ENCODE results near the gene CRACDL.

CRACDL gene

DNA sequence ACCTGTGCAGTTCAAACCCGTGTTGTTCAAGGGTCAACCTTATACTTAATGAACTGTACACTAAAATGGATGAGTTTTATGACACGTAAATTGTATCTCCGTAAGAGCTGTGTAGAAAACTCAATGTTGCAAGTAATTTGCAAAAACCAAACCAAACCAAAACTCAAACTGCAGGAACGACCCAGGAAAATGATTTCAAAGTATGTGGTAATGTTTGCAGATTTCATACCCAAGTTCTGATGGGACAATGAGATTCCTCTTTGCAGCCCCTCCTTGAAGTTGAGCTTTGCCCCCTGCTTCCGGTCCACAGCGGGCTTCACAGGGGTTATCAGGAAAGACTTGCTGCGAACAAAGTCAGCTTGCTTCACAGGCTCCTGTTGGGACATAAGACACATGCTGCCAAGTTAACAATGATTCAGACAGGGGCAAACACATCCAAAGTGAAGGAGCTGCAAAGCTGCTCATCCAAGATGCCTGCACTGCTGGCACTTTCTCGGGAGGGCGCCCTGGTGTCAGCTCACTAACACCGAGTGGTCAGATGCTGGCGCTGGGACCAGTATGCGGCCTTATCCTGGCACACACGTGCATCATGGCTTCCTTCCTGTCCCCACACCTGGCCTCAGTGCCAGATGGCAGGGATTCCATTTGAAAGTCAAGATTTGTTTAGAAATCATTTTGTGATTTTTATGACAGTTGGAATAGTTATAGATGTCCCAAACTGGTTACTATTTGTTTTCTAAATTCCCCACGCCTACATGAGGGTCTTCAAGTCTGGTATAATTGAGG lies 139.9 kb downstream of the CRACDL start:
- Histone ChIP-seq H3K27ac (ENCODE audit: insufficient read depth, low read depth, low read length, poor library complexity, severe bottlenecking) (no peak overlapping the region), H3K27me3 (ENCODE audit: control insufficient read depth, insufficient read depth, low read length, poor library complexity, severe bottlenecking) (no peaks in the 10 kb centered on the region), H3K9me3 (ENCODE audit: control insufficient read depth, low read length) (no peaks in the 10 kb centered on the region), H3K4me3 (ENCODE audit: insufficient read depth, low read depth, low read length) (no peak overlapping the region), H3K36me3 (ENCODE audit: control insufficient read depth, insufficient read depth, low read length) (no peaks in the 10 kb centered on the region), H3K4me1 (ENCODE audit: control insufficient read depth, insufficient read depth, low read length) (no peaks in the 10 kb centered on the region)
- 87 to 90% methylated on average over 14 of the region's 14 CpGs for WGBS, 2 experiments

DNA sequence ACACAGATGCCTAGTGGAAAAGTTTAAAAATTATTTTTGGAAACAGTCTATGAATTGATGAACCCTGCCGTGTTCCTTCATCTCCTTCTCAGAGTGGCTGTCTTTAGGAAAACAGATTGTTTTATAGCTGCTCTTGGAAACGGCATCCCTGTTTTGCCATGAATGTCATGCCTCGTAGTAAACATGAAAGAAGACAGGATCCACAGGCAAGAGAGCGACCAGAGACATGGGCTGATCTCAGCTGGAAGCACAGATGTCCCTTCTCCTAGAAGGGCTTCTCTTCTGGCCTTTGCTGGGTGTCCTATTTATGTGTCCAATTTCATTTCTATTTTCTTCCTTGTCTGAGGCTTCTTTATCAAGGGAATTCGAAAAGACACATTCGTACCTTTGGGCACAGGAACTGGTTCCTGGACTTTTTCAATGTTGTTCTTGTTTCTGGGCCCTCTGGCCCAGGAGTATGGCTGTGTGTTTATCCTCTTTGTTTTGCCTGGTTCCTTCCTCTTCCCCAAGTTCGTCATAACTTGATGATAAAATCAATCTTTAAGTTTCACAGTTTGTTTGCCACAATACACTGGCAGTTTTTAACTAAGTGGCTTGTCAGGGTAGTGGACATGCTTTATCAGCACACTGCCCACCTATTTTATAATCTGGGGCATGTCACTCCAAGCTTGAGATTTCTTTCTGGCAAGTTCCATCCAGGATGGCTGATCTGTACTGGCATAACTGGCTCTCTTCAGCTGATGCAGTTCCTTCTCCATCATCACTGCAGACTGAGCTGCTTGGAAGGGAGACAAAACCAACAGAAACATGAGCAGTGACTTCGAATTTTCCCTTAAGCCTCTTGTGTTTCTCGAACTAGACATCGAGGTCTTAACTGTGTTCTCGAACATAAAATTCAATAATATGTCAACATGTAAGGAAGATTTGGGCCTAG lies 141.9 kb downstream of the CRACDL start:
- no peaks in the 10 kb centered on the region for H3K36me3 ChIP-seq (ENCODE audit: control insufficient read depth, insufficient read depth, low read length)
- H3K4me1 ChIP-seq (ENCODE audit: control insufficient read depth, insufficient read depth, low read length) = no peaks in the 10 kb centered on the region
- WGBS, 2 experiments = 92 to 93% methylated on average over 11 of the region's 11 CpGs
- no peaks in the 10 kb centered on the region for H3K9me3 ChIP-seq (ENCODE audit: control insufficient read depth, low read length)
- H3K4me3 ChIP-seq (ENCODE audit: insufficient read depth, low read depth, low read length) = no peak overlapping the region
- H3K27me3 ChIP-seq (ENCODE audit: control insufficient read depth, insufficient read depth, low read length, poor library complexity, severe bottlenecking) = no peaks in the 10 kb centered on the region
- no peak overlapping the region for H3K27ac ChIP-seq (ENCODE audit: insufficient read depth, low read depth, low read length, poor library complexity, severe bottlenecking)

GRCh38 chr2:98793275-98793674 lies 142.8 kb downstream of the CRACDL start:
- Histone ChIP-seq H3K4me1 (ENCODE audit: control insufficient read depth, insufficient read depth, low read length) (no peaks in the 10 kb centered on the region), H3K36me3 (ENCODE audit: control insufficient read depth, insufficient read depth, low read length) (no peaks in the 10 kb centered on the region), H3K9me3 (ENCODE audit: control insufficient read depth, low read length) (no peaks in the 10 kb centered on the region), H3K4me3 (ENCODE audit: insufficient read depth, low read depth, low read length) (no peak overlapping the region), H3K27ac (ENCODE audit: insufficient read depth, low read depth, low read length, poor library complexity, severe bottlenecking) (no peak overlapping the region), H3K27me3 (ENCODE audit: control insufficient read depth, insufficient read depth, low read length, poor library complexity, severe bottlenecking) (no peaks in the 10 kb centered on the region)
- WGBS, 2 experiments = 92 to 97% methylated on average over 2 to 4 of the region's 5 CpGs

DNA sequence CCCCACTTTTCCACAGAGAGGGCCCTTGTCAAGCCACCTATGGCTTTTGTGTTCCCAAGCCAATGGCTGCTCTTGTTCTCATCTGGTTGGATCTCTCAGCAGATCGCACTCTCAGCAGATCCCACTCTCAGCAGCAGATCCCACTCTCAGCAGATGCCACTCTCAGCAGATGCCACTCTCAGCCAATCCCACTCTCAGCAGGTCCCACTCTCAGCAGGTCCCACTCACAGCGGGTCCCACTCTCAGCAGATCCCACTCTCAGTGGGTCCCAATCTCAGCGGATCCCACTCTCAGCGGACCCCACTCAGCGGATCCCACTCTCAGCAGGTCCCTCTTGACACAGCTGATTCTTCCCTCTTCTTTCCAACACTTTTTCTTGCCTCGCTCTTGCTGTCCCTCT lies 145.8 kb downstream of the CRACDL start:
- Histone ChIP-seq H3K4me1 (ENCODE audit: control insufficient read depth, insufficient read depth, low read length) (no peaks in the 10 kb centered on the region), H3K36me3 (ENCODE audit: control insufficient read depth, insufficient read depth, low read length) (no peaks in the 10 kb centered on the region), H3K4me3 (ENCODE audit: insufficient read depth, low read depth, low read length) (no peak overlapping the region), H3K9me3 (ENCODE audit: control insufficient read depth, low read length) (no peaks in the 10 kb centered on the region), H3K27ac (ENCODE audit: insufficient read depth, low read depth, low read length, poor library complexity, severe bottlenecking) (no peak overlapping the region), H3K27me3 (ENCODE audit: control insufficient read depth, insufficient read depth, low read length, poor library complexity, severe bottlenecking) (no peaks in the 10 kb centered on the region)
- WGBS, 2 experiments = 93 to 94% methylated on average over 6 of the region's 6 CpGs

GRCh38 chr2:98787700-98788099 lies 148.3 kb downstream of the CRACDL start:
- 90 to 92% methylated on average over 8 of the region's 8 CpGs for WGBS, 2 experiments
- H3K4me1 ChIP-seq (ENCODE audit: control insufficient read depth, insufficient read depth, low read length) = no peaks in the 10 kb centered on the region
- no peaks in the 10 kb centered on the region for H3K27me3 ChIP-seq (ENCODE audit: control insufficient read depth, insufficient read depth, low read length, poor library complexity, severe bottlenecking)
- H3K27ac ChIP-seq (ENCODE audit: insufficient read depth, low read depth, low read length, poor library complexity, severe bottlenecking) = no peak overlapping the region
- no peaks in the 10 kb centered on the region for H3K9me3 ChIP-seq (ENCODE audit: control insufficient read depth, low read length)
- H3K4me3 ChIP-seq (ENCODE audit: insufficient read depth, low read depth, low read length) = no peak overlapping the region
- H3K36me3 ChIP-seq (ENCODE audit: control insufficient read depth, insufficient read depth, low read length) = no peaks in the 10 kb centered on the region

DNA sequence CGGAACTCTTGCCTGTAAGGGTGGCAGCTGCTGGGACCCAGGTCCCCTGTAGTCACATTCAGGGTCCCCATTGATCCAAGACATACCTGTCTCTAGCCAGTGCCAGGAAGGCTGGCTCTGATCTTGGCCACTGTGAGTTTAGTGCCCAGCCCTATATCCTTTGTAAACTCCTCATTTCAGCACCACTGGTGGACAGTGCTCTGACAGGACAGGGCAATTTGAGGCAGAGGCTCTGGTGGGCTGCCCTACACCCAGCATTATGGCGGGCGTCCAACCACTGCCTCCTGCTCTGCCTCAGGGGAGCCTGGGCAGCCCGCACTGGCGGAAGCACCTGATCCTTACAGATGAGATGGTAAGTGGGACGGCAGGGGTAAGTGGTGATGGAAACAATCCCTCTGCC lies 149.8 kb downstream of the CRACDL start:
- no peaks in the 10 kb centered on the region for H3K9me3 ChIP-seq (ENCODE audit: control insufficient read depth, low read length)
- H3K36me3 ChIP-seq (ENCODE audit: control insufficient read depth, insufficient read depth, low read length) = no peaks in the 10 kb centered on the region
- WGBS, 2 experiments = 91 to 95% methylated on average over 6 of the region's 6 CpGs
- H3K4me3 ChIP-seq (ENCODE audit: insufficient read depth, low read depth, low read length) = no peak overlapping the region
- H3K4me1 ChIP-seq (ENCODE audit: control insufficient read depth, insufficient read depth, low read length) = no peaks in the 10 kb centered on the region
- H3K27ac ChIP-seq (ENCODE audit: insufficient read depth, low read depth, low read length, poor library complexity, severe bottlenecking) = no peak overlapping the region
- H3K27me3 ChIP-seq (ENCODE audit: control insufficient read depth, insufficient read depth, low read length, poor library complexity, severe bottlenecking) = no peaks in the 10 kb centered on the region

DNA sequence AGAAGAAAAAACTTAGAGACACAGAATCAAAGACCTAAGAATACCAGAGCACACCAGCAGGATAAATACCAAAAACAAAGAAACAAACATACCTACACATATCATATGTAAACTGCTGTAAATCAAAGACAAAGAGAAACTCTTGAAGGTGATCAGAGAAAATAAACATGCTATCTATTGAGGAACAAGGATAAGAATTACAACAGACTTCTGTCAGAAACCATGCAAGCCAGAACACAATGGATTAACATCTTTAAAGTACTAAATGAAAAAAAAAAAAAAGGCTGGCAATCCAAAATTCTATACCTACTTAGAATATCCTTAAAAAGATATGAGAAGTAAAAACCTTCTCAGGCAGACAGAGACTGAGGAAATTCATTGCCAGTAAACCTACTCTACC lies 153.5 kb downstream of the CRACDL start:
- H3K4me1 ChIP-seq (ENCODE audit: control insufficient read depth, insufficient read depth, low read length) = no peaks in the 10 kb centered on the region
- no peaks in the 10 kb centered on the region for H3K9me3 ChIP-seq (ENCODE audit: control insufficient read depth, low read length)
- no peaks in the 10 kb centered on the region for H3K27me3 ChIP-seq (ENCODE audit: control insufficient read depth, insufficient read depth, low read length, poor library complexity, severe bottlenecking)
- no peak overlapping the region for H3K4me3 ChIP-seq (ENCODE audit: insufficient read depth, low read depth, low read length)
- no peak overlapping the region for H3K27ac ChIP-seq (ENCODE audit: insufficient read depth, low read depth, low read length, poor library complexity, severe bottlenecking)
- H3K36me3 ChIP-seq (ENCODE audit: control insufficient read depth, insufficient read depth, low read length) = no peaks in the 10 kb centered on the region

DNA sequence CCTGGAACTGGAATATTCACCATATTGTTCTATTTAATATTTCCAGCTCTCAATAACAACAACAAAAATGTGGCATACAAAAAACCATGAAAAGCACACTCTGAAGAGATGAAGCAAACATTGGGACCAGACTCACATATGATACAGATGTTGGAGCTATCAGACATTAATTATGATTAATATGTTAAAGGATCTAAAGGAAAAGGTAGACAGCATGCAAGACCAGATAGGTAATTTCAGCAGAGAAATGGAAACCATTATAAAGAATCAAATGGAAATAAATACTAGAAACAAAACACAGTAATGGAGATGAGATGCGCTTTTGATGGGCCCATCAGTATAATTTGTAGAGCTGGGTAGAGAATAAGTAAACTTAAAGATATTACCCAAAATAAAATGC lies 154.2 kb downstream of the CRACDL start:
- no peaks in the 10 kb centered on the region for H3K36me3 ChIP-seq (ENCODE audit: control insufficient read depth, insufficient read depth, low read length)
- WGBS, 2 experiments = no CpG with 5 or more reads among the region's 1 CpG

DNA sequence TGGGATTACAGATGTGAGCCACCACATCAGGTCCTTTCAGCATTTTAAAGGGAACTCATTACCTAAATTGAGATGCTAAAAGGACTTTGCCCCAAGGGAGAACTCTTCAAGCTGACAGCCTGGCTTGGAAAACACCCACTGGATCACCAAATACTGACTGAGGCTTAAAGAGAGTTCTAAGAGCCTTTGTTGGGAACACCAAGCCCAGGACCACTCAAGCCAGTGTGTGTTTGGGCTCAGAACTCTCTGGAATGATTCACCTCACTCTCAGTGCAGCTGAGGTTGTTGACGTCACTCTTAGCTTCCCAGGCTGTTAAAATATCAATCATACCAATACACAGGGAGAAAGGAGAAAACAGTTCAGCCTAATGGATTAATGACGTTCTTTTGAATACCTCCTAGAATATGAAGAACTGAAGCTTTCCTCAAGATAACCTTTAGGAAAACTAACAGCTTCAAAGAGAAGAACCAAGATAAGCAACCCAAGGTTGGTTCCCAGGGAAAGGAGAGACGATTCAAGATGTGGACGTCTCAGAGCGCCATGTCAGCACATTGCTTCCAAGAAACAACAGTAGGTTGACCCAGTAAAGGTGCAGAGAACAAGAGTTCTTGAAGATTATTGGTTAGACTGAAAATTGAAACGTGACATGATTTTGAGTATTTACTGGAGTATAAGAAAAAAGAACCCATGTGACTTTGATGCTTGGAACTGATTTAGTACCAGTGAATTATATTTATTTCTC lies 157.1 kb downstream of the CRACDL start:
- H3K4me3 ChIP-seq (ENCODE audit: insufficient read depth, low read depth, low read length) = no peak overlapping the region
- no peaks in the 10 kb centered on the region for H3K36me3 ChIP-seq (ENCODE audit: control insufficient read depth, insufficient read depth, low read length)
- WGBS, 2 experiments = 91 to 96% methylated on average over 6 of the region's 6 CpGs
- no peak overlapping the region for H3K27ac ChIP-seq (ENCODE audit: insufficient read depth, low read depth, low read length, poor library complexity, severe bottlenecking)
- H3K4me1 ChIP-seq (ENCODE audit: control insufficient read depth, insufficient read depth, low read length) = no peaks in the 10 kb centered on the region
- H3K9me3 ChIP-seq (ENCODE audit: control insufficient read depth, low read length) = no peaks in the 10 kb centered on the region
- no peaks in the 10 kb centered on the region for H3K27me3 ChIP-seq (ENCODE audit: control insufficient read depth, insufficient read depth, low read length, poor library complexity, severe bottlenecking)

More for the DNA sequence above, 154.2 kb downstream of the CRACDL start:
- no peaks in the 10 kb centered on the region for H3K4me1 ChIP-seq (ENCODE audit: control insufficient read depth, insufficient read depth, low read length)
- H3K27ac ChIP-seq (ENCODE audit: insufficient read depth, low read depth, low read length, poor library complexity, severe bottlenecking) = no peak overlapping the region
- no peaks in the 10 kb centered on the region for H3K9me3 ChIP-seq (ENCODE audit: control insufficient read depth, low read length)
- H3K4me3 ChIP-seq (ENCODE audit: insufficient read depth, low read depth, low read length) = no peak overlapping the region
- H3K27me3 ChIP-seq (ENCODE audit: control insufficient read depth, insufficient read depth, low read length, poor library complexity, severe bottlenecking) = no peaks in the 10 kb centered on the region

GRCh38 chr2:98778151-98778550 lies 157.9 kb downstream of the CRACDL start:
- Histone ChIP-seq H3K4me3 (ENCODE audit: insufficient read depth, low read depth, low read length) (no peak overlapping the region), H3K4me1 (ENCODE audit: control insufficient read depth, insufficient read depth, low read length) (no peaks in the 10 kb centered on the region), H3K27ac (ENCODE audit: insufficient read depth, low read depth, low read length, poor library complexity, severe bottlenecking) (no peak overlapping the region), H3K36me3 (ENCODE audit: control insufficient read depth, insufficient read depth, low read length) (no peaks in the 10 kb centered on the region), H3K9me3 (ENCODE audit: control insufficient read depth, low read length) (no peaks in the 10 kb centered on the region), H3K27me3 (ENCODE audit: control insufficient read depth, insufficient read depth, low read length, poor library complexity, severe bottlenecking) (no peaks in the 10 kb centered on the region)
- WGBS, 2 experiments = 94 to 95% methylated on average over 4 of the region's 4 CpGs
